Testis (tissue), 2 donors: ENCODE data around the gene LILRB1.

Source experiments
- CTCF ChIP-seq, 3 experiments: fragments of 450-650 bp in 2 of 3; fragments of 200-600 bp in 1 of 3; sonication (generic) in 1 of 3; IDR thresholded peaks; one replicate each; pipeline ENCODE4 v1.5.1; 2016 to 2019; ENCODE audit warnings: antibody characterized with exemption in 3 of 3, mild to moderate bottlenecking in 2 of 3, moderate library complexity in 1 of 3
- POLR2A ChIP-seq: fragments of 450-650 bp; IDR thresholded peaks from one replicate; pipeline ENCODE4 v1.6.1; 2017; ENCODE audit warnings: antibody characterized with exemption, mild to moderate bottlenecking, moderate library complexity

- TF ChIP-seq CTCF (IDR thresholded peaks at IDR 0.05) (no peak), POLR2A (no peak)
Measured at GRCh38 chr19:54677217-54677616, 46.9 kb downstream of the LILRB1 start.
